Caco-2 (cell line): Measurements from ENCODE around the gene RC3H2. TPM values are rescaled to one million over a fixed set of nuclear protein-coding genes. Genes with fewer than 3 reads are reported as not detected.

Experiments used
- BruUV-seq: library from RNA; stranded (reverse); fragments of 400-500 nt; replicated peaks from 2 replicates; lab custom pipeline; 2021; lab: Mats Ljungman, UMichigan
- CTCF ChIA-PET: fragments of 300-600 bp; sonication (Branson Sonifier 250); formaldehyde crosslinking; loops from one replicate; lab custom pipeline; 2022; ENCODE audit warnings: antibody characterized with exemption; lab: Charles Lee
- POLR2A ChIA-PET: fragments of 300-600 bp; sonication (Branson Sonifier 250); formaldehyde crosslinking; loops from one replicate; lab custom pipeline; 2022; ENCODE audit warnings: antibody characterized with exemption; lab: Charles Lee
- DNase-seq, 2 experiments: peaks; one replicate each; pipeline versions ENCODE4 v3.0.0 to v3.0.0-alpha.2; 2020 to 2022
- H3K27me3 ChIP-seq: replicated peaks from 2 replicates; pipeline ENCODE4 v1.6.0; 2011; ENCODE audit warnings: low read length; ENCODE audit not compliant: control insufficient read depth, insufficient read depth
- H3K36me3 ChIP-seq: 2 replicates; pipeline ENCODE4 v1.5.1; 2011; ENCODE audit warnings: low read length; ENCODE audit not compliant: control insufficient read depth, insufficient read depth
- H3K4me1 ChIP-seq: fragments of 250-450 bp; sonication (Bioruptor Pico); 2 replicates; pipeline ENCODE4 v1.5.1; 2020; ENCODE audit warnings: mild to moderate bottlenecking
- H3K4me3 ChIP-seq: 2 replicates; pipeline ENCODE4 v1.5.1; 2011; ENCODE audit warnings: low read depth, mild to moderate bottlenecking, control low read depth, low read length
- H3K9me3 ChIP-seq: fragments of 250-450 bp; sonication (Bioruptor Pico); 2 replicates; pipeline ENCODE4 v1.5.1; 2020; ENCODE audit warnings: mild to moderate bottlenecking, moderate library complexity
- H3K27ac Mint-ChIP-seq: one replicate; pipeline ENCODE4 v1.8.0; 2022; ENCODE audit warnings: mixed read lengths; ENCODE audit not compliant: unreplicated experiment
- H3K27me3 Mint-ChIP-seq: one replicate; pipeline ENCODE4 v1.8.0; 2022; ENCODE audit warnings: mixed read lengths; ENCODE audit not compliant: insufficient read depth, unreplicated experiment
- H3K36me3 Mint-ChIP-seq: one replicate; pipeline ENCODE4 v1.8.0; 2022; ENCODE audit warnings: mild to moderate bottlenecking, mixed read lengths; ENCODE audit not compliant: insufficient read depth, unreplicated experiment
- H3K4me1 Mint-ChIP-seq: one replicate; pipeline ENCODE4 v1.8.0; 2022; ENCODE audit warnings: low read depth, mixed read lengths; ENCODE audit not compliant: unreplicated experiment
- H3K4me3 Mint-ChIP-seq: one replicate; pipeline ENCODE4 v1.8.0; 2022; ENCODE audit warnings: mild to moderate bottlenecking, moderate library complexity, mixed read lengths; ENCODE audit not compliant: unreplicated experiment
- H3K9me3 Mint-ChIP-seq: one replicate; pipeline ENCODE4 v1.8.0; 2022; ENCODE audit warnings: mixed read lengths; ENCODE audit not compliant: unreplicated experiment
- intact Hi-C: fragments of 100-400 bp; cut with micrococcal nuclease; formaldehyde crosslinking; loops from one replicate; pipeline ENCODE4 v1.10.0; 2022; ENCODE audit not compliant: unreplicated experiment
- total RNA-seq: library from RNA; stranded (reverse); gene quantifications from 2 replicates; pipeline ENCODE4 v1.2.3, GENCODE V29; 2022
- TF ChIP-seq, protein P1 (sequence below), 2 experiments: fragments of 200-600 bp in 1 of 2; IDR thresholded peaks; 1 replicate in 1 of 2; 2 replicates in 1 of 2; pipeline versions ENCODE4 v1.5.1 to v1.8.0; 2011 to 2022; ENCODE audit warnings: antibody characterized with exemption in 1 of 2, control low read depth in 1 of 2, inconsistent platforms in 1 of 2, low read depth in 1 of 2, low read length in 1 of 2, mild to moderate bottlenecking in 1 of 2, moderate library complexity in 1 of 2; ENCODE audit not compliant: insufficient read depth in 1 of 2, severe bottlenecking in 1 of 2, unreplicated experiment in 1 of 2

The RC3H2 gene
- total RNA-seq, 1 experiment from 2014 or later, result 53.8 TPM

DNA sequence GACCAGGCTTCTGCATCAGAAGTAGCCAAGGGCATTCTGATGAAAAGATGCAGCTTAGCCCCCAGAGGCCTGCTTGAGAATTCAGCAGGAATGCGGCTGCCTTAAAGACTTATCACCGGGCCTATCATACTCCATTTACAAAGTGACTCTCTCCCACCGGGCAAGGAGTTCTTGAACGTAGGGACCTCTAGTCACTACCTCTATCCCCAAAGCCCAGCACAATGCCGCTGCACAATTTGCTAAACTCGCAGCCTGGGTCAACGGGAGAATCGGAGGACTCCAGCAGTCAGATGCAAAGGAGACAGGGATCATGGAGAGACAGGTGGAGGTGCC, 77.4 kb downstream of the RC3H2 start:
- TF ChIP-seq, protein P1, sequence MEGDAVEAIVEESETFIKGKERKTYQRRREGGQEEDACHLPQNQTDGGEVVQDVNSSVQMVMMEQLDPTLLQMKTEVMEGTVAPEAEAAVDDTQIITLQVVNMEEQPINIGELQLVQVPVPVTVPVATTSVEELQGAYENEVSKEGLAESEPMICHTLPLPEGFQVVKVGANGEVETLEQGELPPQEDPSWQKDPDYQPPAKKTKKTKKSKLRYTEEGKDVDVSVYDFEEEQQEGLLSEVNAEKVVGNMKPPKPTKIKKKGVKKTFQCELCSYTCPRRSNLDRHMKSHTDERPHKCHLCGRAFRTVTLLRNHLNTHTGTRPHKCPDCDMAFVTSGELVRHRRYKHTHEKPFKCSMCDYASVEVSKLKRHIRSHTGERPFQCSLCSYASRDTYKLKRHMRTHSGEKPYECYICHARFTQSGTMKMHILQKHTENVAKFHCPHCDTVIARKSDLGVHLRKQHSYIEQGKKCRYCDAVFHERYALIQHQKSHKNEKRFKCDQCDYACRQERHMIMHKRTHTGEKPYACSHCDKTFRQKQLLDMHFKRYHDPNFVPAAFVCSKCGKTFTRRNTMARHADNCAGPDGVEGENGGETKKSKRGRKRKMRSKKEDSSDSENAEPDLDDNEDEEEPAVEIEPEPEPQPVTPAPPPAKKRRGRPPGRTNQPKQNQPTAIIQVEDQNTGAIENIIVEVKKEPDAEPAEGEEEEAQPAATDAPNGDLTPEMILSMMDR (IDR thresholded peaks at IDR 0.05; ENCODE audit: insufficient read depth in 1 of 2, low read depth in 1 of 2, low read length in 1 of 2, severe bottlenecking in 1 of 2, unreplicated experiment in 1 of 2), result no peak
- no peaks in the 10 kb centered on the region for H3K9me3 Mint-ChIP-seq
- peaks cover 2% of the 10 kb centered on the region; the same call in 1 of the 2 replicates for H3K36me3 ChIP-seq
- peak overlapping the region; percentile 91 for H3K4me3 ChIP-seq
- peaks cover 4% of the 10 kb centered on the region for H3K4me1 Mint-ChIP-seq
- H3K36me3 Mint-ChIP-seq, result peaks cover 26% of the 10 kb centered on the region
- H3K27me3 Mint-ChIP-seq, result no peaks in the 10 kb centered on the region
- H3K4me3 Mint-ChIP-seq, result peak overlapping the region; percentile 98
- no peaks in the 10 kb centered on the region for H3K27me3 ChIP-seq
- no peaks in the 10 kb centered on the region for H3K9me3 ChIP-seq
- BruUV-seq, result no TSS peak
- no peak for DNase-seq
- intact Hi-C loops, result no loop called here
- peaks cover 7% of the 10 kb centered on the region; the same call in 1 of the 2 replicates for H3K4me1 ChIP-seq
- POLR2A ChIA-PET, result interaction anchor here (0.6 to 1.3 kb wide), 5 partner anchors 16 to 388 kb away, joined by 3 to 7 read pairs (median 6); partner anchors contain the start of gene RABGAP1
- CTCF ChIA-PET, result interaction anchor here (0.9 kb wide), 1 partner anchor 12 kb away, joined by 3 read pairs; no protein-coding TSS in a partner anchor
- peak overlapping the region; percentile 87 for H3K27ac Mint-ChIP-seq

DNA sequence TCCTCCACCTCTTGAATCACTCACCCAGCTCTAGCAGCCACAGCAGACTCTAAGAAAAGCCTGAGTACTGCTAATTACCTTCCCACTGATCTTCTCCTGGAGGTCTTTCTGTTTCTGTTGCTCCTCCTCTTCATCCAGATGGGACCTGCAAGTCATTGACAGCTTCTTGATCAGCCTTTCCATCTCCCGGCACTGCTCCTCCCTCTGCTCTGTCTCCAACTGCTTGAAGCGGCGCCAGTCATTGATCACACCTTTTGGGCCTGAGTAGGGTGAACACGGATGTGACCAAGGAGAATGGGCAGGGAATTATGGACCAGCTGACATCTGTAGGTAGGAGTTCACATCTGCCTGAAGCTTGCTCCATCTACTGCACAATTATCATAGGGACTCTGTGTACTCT, 82.2 kb downstream of the RC3H2 start:
- POLR2A ChIA-PET, result no interaction called here
- TF ChIP-seq, protein P1 (IDR thresholded peaks at IDR 0.05; ENCODE audit: insufficient read depth in 1 of 2, low read depth in 1 of 2, low read length in 1 of 2, severe bottlenecking in 1 of 2, unreplicated experiment in 1 of 2), result no peak

DNA sequence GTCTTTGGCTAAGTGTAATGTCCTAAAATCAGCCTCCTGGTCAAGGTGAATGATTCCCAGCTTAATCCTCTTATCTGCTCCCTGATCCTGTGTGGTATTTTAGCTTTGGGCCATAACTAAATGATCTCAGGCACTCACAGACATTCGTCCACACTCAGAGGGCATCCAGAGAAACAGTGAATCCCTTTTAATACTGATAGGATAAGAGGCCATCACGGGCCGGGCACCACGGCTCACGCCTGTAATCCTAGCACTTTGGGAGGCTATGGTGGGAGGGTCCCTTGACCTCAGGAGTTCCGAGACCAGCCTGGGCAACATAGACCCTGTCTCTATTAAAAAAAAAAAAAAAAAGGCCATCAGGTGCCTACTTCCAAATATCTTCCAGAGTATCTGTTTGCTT, 83.1 kb downstream of the RC3H2 start:
- Histone ChIP-seq H3K36me3 (peaks cover 2% of the 10 kb centered on the region; the same call in 1 of the 2 replicates), H3K4me1 (peaks cover 3% of the 10 kb centered on the region; the same call in 1 of the 2 replicates), H3K4me3 (no peak overlapping the region), H3K9me3 (no peaks in the 10 kb centered on the region), H3K27me3 (no peaks in the 10 kb centered on the region)
- H3K27me3 Mint-ChIP-seq, result no peaks in the 10 kb centered on the region
- H3K4me1 Mint-ChIP-seq, result peaks cover 4% of the 10 kb centered on the region
- peaks cover 31% of the 10 kb centered on the region for H3K36me3 Mint-ChIP-seq
- CTCF ChIA-PET, result no interaction called here
- POLR2A ChIA-PET, result no interaction called here
- H3K27ac Mint-ChIP-seq, result no peak overlapping the region
- H3K4me3 Mint-ChIP-seq, result no peak overlapping the region
- no peaks in the 10 kb centered on the region for H3K9me3 Mint-ChIP-seq
- no TSS peak for BruUV-seq
- intact Hi-C loops, result no loop called here
- TF ChIP-seq, protein P1 (IDR thresholded peaks at IDR 0.05; ENCODE audit: insufficient read depth in 1 of 2, low read depth in 1 of 2, low read length in 1 of 2, severe bottlenecking in 1 of 2, unreplicated experiment in 1 of 2), result no peak
- no peak for DNase-seq

More for the DNA sequence above, 82.2 kb downstream of the RC3H2 start:
- no TSS peak for BruUV-seq
- Histone ChIP-seq H3K36me3 (peaks cover 2% of the 10 kb centered on the region; the same call in 1 of the 2 replicates), H3K4me3 (no peak overlapping the region), H3K9me3 (no peaks in the 10 kb centered on the region), H3K4me1 (peaks cover 7% of the 10 kb centered on the region; the same call in 1 of the 2 replicates), H3K27me3 (no peaks in the 10 kb centered on the region)
- Mint-ChIP-seq H3K4me3 (no peak overlapping the region), H3K27me3 (no peaks in the 10 kb centered on the region), H3K27ac (no peak overlapping the region), H3K4me1 (peaks cover 4% of the 10 kb centered on the region), H3K9me3 (no peaks in the 10 kb centered on the region), H3K36me3 (peaks cover 27% of the 10 kb centered on the region)
- intact Hi-C loops, result no loop called here
- no peak for DNase-seq
- CTCF ChIA-PET, result no interaction called here
